Thyroid gland (tissue), 4 donors: ENCODE measurements around the gene ARL1. TPM values are rescaled to one million over a fixed set of nuclear protein-coding genes. Genes with fewer than 3 reads are reported as not detected.

Experiments used
- DNase-seq, 2 donors: peaks; one replicate each; pipeline ENCODE4 v3.0.0-alpha.2; 2019
- H3K27ac ChIP-seq, 3 donors: fragments of 200-600 bp; sonication (generic); 1 replicate in 2 of 3; 2 replicates in 1 of 3; pipeline ENCODE4 v1.5.1; 2016 to 2019; ENCODE audit warnings: mild to moderate bottlenecking in 1 of 3, moderate library complexity in 1 of 3
- H3K27me3 ChIP-seq: fragments of 200-600 bp; sonication (generic); one replicate; pipeline ENCODE4 v1.5.1; 2019
- H3K36me3 ChIP-seq, 2 donors: fragments of 200-600 bp; sonication (generic); one replicate each; pipeline ENCODE4 v1.5.1; 2016 to 2019
- H3K4me1 ChIP-seq, 2 donors: fragments of 200-600 bp; sonication (generic); one replicate each; pipeline ENCODE4 v1.5.1; 2017 to 2019
- H3K4me3 ChIP-seq, 3 donors: fragments of 200-600 bp; sonication (generic); replicated peaks in 1 of 3; 1 replicate in 2 of 3; 2 replicates in 1 of 3; pipeline ENCODE4 v1.5.1; 2016; ENCODE audit warnings: mild to moderate bottlenecking in 1 of 3
- H3K9me3 ChIP-seq: fragments of 200-600 bp; sonication (generic); one replicate; pipeline ENCODE4 v1.5.1; 2017
- POLR2A ChIP-seq, 2 donors: fragments of 450-650 bp; IDR thresholded peaks; one replicate each; pipeline ENCODE4 v1.6.1; 2017; ENCODE audit warnings: antibody characterized with exemption in 2 of 2, mild to moderate bottlenecking in 2 of 2, moderate library complexity in 1 of 2
- WGBS, 2 donors: methylation state at CpG; one replicate each; pipeline ENCODE4 v1.1.5; 2017; 5-methylcytosine and 5-hydroxymethylcytosine counted together
- intact Hi-C: fragments of 100-400 bp; cut with DNase I; formaldehyde crosslinking; loops from one replicate; pipeline ENCODE4 v1.15.1; 2023
- total RNA-seq, 4 donors: library from RNA; depleted of rRNA; stranded (reverse); fragments of >200 nt; gene quantifications; one replicate each; pipeline ENCODE4 v1.2.3, GENCODE V29; 2016
- TF ChIP-seq, protein P1 (sequence below), 6 experiments: fragments of 200-600 bp in 3 of 6; fragments of 450-650 bp in 3 of 6; sonication (generic) in 3 of 6; IDR thresholded peaks; one replicate each; pipeline ENCODE4 v1.5.1; 2016 to 2019; ENCODE audit warnings: antibody characterized with exemption in 6 of 6, mild to moderate bottlenecking in 2 of 6, inconsistent platforms in 1 of 6, moderate library complexity in 1 of 6

ARL1 gene
- total RNA-seq, 4 donors from 2014 or later: 80.0 to 104 (median 100) TPM

DNA sequence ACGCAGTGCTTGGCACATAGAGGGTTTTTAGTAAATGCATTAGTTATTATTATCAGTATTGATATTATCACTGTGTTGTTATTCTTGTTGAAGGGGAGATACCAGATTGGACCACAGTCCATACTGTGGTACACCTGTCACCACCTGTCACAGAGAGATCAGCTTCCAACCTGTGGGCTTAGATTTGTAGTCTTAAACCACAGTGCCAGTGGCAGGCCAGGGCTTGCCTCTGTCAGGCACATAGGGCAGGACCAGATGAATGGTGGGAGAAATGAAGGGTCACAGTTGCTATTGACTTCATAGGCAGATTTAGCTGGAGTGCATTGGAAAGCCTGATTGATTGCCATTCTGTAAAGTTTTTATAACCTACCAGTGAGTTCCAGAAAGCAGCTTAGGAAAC is 35.1 kb downstream of the ARL1 start:
- intact Hi-C loops: no loop called here
- Histone ChIP-seq H3K36me3 (peaks cover 19 to 44% of the 10 kb centered on the region in 2 donors), H3K27ac (no peak overlapping the region), H3K9me3 (no peaks in the 10 kb centered on the region), H3K27me3 (no peaks in the 10 kb centered on the region), H3K4me3 (no peak overlapping the region), H3K4me1 (no peaks in the 10 kb centered on the region)
- TF ChIP-seq, protein P1, sequence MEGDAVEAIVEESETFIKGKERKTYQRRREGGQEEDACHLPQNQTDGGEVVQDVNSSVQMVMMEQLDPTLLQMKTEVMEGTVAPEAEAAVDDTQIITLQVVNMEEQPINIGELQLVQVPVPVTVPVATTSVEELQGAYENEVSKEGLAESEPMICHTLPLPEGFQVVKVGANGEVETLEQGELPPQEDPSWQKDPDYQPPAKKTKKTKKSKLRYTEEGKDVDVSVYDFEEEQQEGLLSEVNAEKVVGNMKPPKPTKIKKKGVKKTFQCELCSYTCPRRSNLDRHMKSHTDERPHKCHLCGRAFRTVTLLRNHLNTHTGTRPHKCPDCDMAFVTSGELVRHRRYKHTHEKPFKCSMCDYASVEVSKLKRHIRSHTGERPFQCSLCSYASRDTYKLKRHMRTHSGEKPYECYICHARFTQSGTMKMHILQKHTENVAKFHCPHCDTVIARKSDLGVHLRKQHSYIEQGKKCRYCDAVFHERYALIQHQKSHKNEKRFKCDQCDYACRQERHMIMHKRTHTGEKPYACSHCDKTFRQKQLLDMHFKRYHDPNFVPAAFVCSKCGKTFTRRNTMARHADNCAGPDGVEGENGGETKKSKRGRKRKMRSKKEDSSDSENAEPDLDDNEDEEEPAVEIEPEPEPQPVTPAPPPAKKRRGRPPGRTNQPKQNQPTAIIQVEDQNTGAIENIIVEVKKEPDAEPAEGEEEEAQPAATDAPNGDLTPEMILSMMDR (IDR thresholded peaks at IDR 0.05): no peak
- TF ChIP-seq POLR2A (IDR thresholded peaks at IDR 0.05): no peak
- 97 to 100% methylated on average over 1 of the region's 1 CpG for WGBS, 2 donors
- no peak for DNase-seq

DNA sequence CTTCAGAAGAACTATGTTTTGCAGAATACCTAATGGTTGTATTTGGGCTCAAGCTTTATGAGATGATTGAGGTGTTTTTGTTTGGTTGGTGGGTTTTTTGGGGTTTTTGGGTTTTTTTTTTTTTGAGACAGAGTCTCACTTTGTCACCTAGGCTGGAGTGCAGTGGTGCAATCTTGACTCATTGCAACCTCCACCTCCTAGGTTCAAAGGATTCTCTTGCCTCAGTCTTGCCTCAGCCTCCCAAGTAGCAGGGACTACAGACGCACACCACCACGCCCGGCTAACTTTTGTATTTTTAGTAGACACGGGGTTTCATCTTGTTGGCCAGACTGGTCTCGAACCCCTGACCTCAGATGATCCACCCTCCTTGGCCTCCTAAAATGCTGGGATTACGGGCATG is 39.6 kb downstream of the ARL1 start:
- Histone ChIP-seq H3K36me3 (peaks cover 25 to 48% of the 10 kb centered on the region in 2 donors), H3K4me3 (no peak overlapping the region), H3K27me3 (no peaks in the 10 kb centered on the region), H3K27ac (no peak overlapping the region), H3K9me3 (no peaks in the 10 kb centered on the region), H3K4me1 (no peaks in the 10 kb centered on the region)
- DNase-seq: no peak
- 94 to 98% methylated on average over 6 of the region's 6 CpGs for WGBS, 2 donors
- intact Hi-C loops: no loop called here
- TF ChIP-seq, protein P1 (IDR thresholded peaks at IDR 0.05): no peak
- no peak for TF ChIP-seq POLR2A (IDR thresholded peaks at IDR 0.05)

DNA sequence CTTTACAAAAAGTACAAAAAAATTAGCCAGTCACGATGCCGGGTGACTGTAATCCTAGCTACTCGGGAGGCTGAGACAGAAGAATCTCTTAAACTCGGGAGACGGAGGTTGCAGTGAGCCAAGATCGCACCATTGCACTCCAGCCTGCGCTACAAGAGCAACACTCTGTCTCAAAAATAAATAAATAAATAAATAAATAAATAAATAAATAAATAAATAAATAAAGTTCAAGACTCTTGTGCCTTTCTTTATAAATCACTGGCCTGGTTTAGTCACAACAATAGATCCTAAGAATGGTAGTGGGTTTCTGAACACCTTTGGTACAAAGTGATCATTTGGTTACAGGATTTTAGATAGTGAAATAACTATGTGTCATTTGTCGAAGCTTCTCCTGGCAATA is 46.1 kb downstream of the ARL1 start:
- WGBS, 2 donors: 95 to 97% methylated on average over 8 of the region's 8 CpGs
- H3K4me1 ChIP-seq: no peaks in the 10 kb centered on the region
- TF ChIP-seq, protein P1 (IDR thresholded peaks at IDR 0.05): no peak
- no peak for TF ChIP-seq POLR2A (IDR thresholded peaks at IDR 0.05)
- intact Hi-C loops: no loop called here
- no peak overlapping the region for H3K27ac ChIP-seq
- H3K9me3 ChIP-seq: no peaks in the 10 kb centered on the region
- no peak overlapping the region for H3K4me3 ChIP-seq
- H3K27me3 ChIP-seq: no peaks in the 10 kb centered on the region
- DNase-seq: no peak
- peaks cover 6 to 38% of the 10 kb centered on the region in 2 donors for H3K36me3 ChIP-seq

DNA sequence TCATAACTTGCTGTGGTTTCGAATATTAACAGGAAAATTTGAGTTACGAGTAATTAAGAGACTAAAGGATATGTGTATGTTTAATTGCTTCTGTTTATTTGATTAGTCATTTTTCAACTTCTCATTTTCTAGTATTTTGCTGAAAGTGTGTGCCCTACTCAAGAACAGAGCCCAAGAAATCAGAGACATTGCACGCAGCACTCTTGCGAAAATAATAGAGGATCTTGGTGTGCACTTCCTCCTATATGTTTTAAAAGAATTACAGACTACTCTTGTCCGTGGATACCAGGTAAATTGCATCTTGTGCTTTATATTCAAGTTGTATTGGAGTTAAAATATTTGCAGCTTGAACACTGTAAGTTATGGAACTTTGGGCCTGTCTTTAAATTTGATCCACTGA is 50.8 kb downstream of the ARL1 start:
- peaks cover 5 to 48% of the 10 kb centered on the region in 2 donors for H3K36me3 ChIP-seq
- TF ChIP-seq, protein P1 (IDR thresholded peaks at IDR 0.05): no peak
- no peak for TF ChIP-seq POLR2A (IDR thresholded peaks at IDR 0.05)

DNA sequence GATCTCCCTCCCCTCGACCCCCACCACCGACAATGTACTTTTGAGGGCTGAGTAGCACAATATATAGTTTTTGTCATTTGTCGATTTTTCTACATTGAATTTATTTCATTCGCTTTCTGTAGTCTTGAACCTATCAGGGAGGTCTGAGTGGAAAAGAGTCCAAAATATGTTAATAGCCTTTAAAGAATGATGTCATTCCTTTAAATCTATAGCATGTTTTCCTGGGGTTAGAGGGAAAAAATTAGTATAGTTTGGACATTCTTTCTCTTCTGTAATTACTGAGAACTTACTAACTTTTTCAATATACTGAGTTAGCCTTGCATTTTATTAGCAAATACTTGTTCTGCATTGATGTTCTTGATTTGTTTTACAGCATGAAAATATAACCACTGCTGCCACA is 55.9 kb downstream of the ARL1 start:
- H3K4me3 ChIP-seq: no peak overlapping the region
- peaks cover 12 to 38% of the 10 kb centered on the region in 2 donors for H3K36me3 ChIP-seq
- no peak for TF ChIP-seq POLR2A (IDR thresholded peaks at IDR 0.05)
- TF ChIP-seq, protein P1 (IDR thresholded peaks at IDR 0.05): no peak
- H3K27me3 ChIP-seq: no peaks in the 10 kb centered on the region
- intact Hi-C loops: no loop called here
- 97% methylated on average over 4 of the region's 4 CpGs for WGBS, 2 donors
- no peaks in the 10 kb centered on the region for H3K9me3 ChIP-seq
- H3K27ac ChIP-seq: no peak overlapping the region
- H3K4me1 ChIP-seq: no peaks in the 10 kb centered on the region
- no peak for DNase-seq

More for the DNA sequence above, 50.8 kb downstream of the ARL1 start:
- DNase-seq: no peak
- 93 to 96% methylated on average over 5 of the region's 5 CpGs for WGBS, 2 donors
- intact Hi-C loops: no loop called here
- H3K27me3 ChIP-seq: no peaks in the 10 kb centered on the region
- H3K9me3 ChIP-seq: no peaks in the 10 kb centered on the region
- no peaks in the 10 kb centered on the region for H3K4me1 ChIP-seq
- H3K27ac ChIP-seq: no peak overlapping the region
- no peak overlapping the region for H3K4me3 ChIP-seq
